Measurements from ENCODE around the gene LRRC19.
A peak's percentile ranks its signal among the peaks of the same experiment; 100 is the strongest.

Gene LRRC19

GRCh38 chr9:26955921-26956859 lies 49.3 kb downstream of the LRRC19 start, which contains the start of gene IFT74:
Gene IFT74 (plus strand): TSS chr9:26956412. CDS start chr9:26961968, 5,556 bp downstream.
- Histone ChIP-seq H3K4me3 (ENCODE audit: low read depth, low read length) (peak within 1 kb of the TSS; percentile 70), H3K36me3 (ENCODE audit: control insufficient read depth in 2 of 2, insufficient read depth in 1 of 2, low read length in 2 of 2) (no peaks in the 10 kb centered on the region), H3K9me3 (ENCODE audit: control insufficient read depth, insufficient read depth, low read depth, low read length) (no peaks in the 10 kb centered on the region), H3K4me1 (ENCODE audit: control insufficient read depth, insufficient read depth, low read length) (peaks cover 9% of the 10 kb centered on the region), H3K27ac (ENCODE audit: extremely low read depth, low read depth, low read length) (peak within 1 kb of the TSS; percentile 97)
- ChIA-PET CTCF (interaction anchor here (0.6 to 0.7 kb wide), 3 partner anchors 77 to 300 kb away, joined by 3 to 6 read pairs (median 4); no protein-coding TSS in a partner anchor), POLR2A (interaction anchor here (0.6 to 3.2 kb wide), 9 partner anchors 9 to 302 kb away, joined by 3 to 32 read pairs (median 4); partner anchors contain the start of genes CAAP1 and PLAA)
- peak; percentile 49; the same call in 1 of the 2 replicates for TF ChIP-seq ZBTB8A (tag by site-specific recombination; IDR thresholded peaks at IDR 0.05)
- TF ChIP-seq ZNF623 (tag by site-specific recombination; IDR thresholded peaks at IDR 0.05), result no peak
- TF ChIP-seq ZNF785 (tag by site-specific recombination; IDR thresholded peaks at IDR 0.05), result no peak
- peak; percentile 52; the same call in 1 of the 2 replicates for TF ChIP-seq ZXDB (tag by site-specific recombination; IDR thresholded peaks at IDR 0.05)
- TF ChIP-seq ZNF777 (tag by site-specific recombination; IDR thresholded peaks at IDR 0.05; ENCODE audit: borderline replicate concordance), result no peak
- no peak for TF ChIP-seq ZNF707 (tag by site-specific recombination; IDR thresholded peaks at IDR 0.05)
- TF ChIP-seq ZNF629 (tag by site-specific recombination; IDR thresholded peaks at IDR 0.05), result peak; percentile 17; the same call in 1 of the 2 replicates
- TF ChIP-seq SCRT2 (tag by site-specific recombination; IDR thresholded peaks at IDR 0.05), result peak; percentile 52
- TF ChIP-seq ZNF341 (tag by site-specific recombination; IDR thresholded peaks at IDR 0.05; ENCODE audit: low read depth), result peak; percentile 71
- no peak for TF ChIP-seq ZNF140 (tag by site-specific recombination; IDR thresholded peaks at IDR 0.05)
- TF ChIP-seq ZNF366 (tag by site-specific recombination; conservative IDR thresholded peaks at IDR 0.05), result peak; percentile 89
- TF ChIP-seq ZNF280D (tag by site-specific recombination; IDR thresholded peaks at IDR 0.05), result no peak
- TF ChIP-seq GFI1B (tag by site-specific recombination; IDR thresholded peaks at IDR 0.05), result no peak
- TF ChIP-seq HIC1 (tag by site-specific recombination; IDR thresholded peaks at IDR 0.05), result no peak
- TF ChIP-seq ZNF324 (tag by site-specific recombination; IDR thresholded peaks at IDR 0.05), result no peak
- no peak for TF ChIP-seq ZNF184 (tag by site-specific recombination; IDR thresholded peaks at IDR 0.05)
- TF ChIP-seq ZNF394 (tag by site-specific recombination; IDR thresholded peaks at IDR 0.05; ENCODE audit: borderline replicate concordance), result no peak
- TF ChIP-seq SP7 (tag by site-specific recombination; IDR thresholded peaks at IDR 0.05), result 0 out of 2 replicates have a peak, but pooled peaks have one; percentile 32
- TF ChIP-seq ZNF670 (tag by site-specific recombination; IDR thresholded peaks at IDR 0.05; ENCODE audit: low read depth), result no peak
- TF ChIP-seq PRDM1 (tag by site-specific recombination; IDR thresholded peaks at IDR 0.05), result peak; percentile 48; the same call in 1 of the 2 replicates
- no peak for TF ChIP-seq ZNF544 (tag by site-specific recombination; IDR thresholded peaks at IDR 0.05)
- TF ChIP-seq, protein P1, sequence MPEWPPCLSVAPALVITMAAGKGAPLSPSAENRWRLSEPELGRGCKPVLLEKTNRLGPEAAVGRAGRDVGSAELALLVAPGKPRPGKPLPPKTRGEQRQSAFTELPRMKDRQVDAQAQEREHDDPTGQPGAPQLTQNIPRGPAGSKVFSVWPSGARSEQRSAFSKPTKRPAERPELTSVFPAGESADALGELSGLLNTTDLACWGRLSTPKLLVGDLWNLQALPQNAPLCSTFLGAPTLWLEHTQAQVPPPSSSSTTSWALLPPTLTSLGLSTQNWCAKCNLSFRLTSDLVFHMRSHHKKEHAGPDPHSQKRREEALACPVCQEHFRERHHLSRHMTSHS (tag by site-specific recombination; IDR thresholded peaks at IDR 0.05), result no peak
- no peak for TF ChIP-seq HOXC10 (CRISPR knock-in tag; IDR thresholded peaks at IDR 0.05)
- no peak for TF ChIP-seq ZNF202 (tag by site-specific recombination; IDR thresholded peaks at IDR 0.05; ENCODE audit: borderline replicate concordance)
- TF ChIP-seq ZNF701 (tag by site-specific recombination; IDR thresholded peaks at IDR 0.05), result no peak
- TF ChIP-seq ZBTB21 (tag by site-specific recombination; IDR thresholded peaks at IDR 0.05), result no peak
- TF ChIP-seq ZNF274 (IDR thresholded peaks at IDR 0.05; ENCODE audit: low read length), result no peak
- TF ChIP-seq ZNF274 (tag by site-specific recombination; IDR thresholded peaks at IDR 0.05; ENCODE audit: borderline replicate concordance), result no peak
- TF ChIP-seq GLIS2 (tag by site-specific recombination; IDR thresholded peaks at IDR 0.05), result peak; percentile 80
- TF ChIP-seq ZNF48 (tag by site-specific recombination; IDR thresholded peaks at IDR 0.05), result no peak
- no peak for TF ChIP-seq BCL11B (tag by site-specific recombination; IDR thresholded peaks at IDR 0.05; ENCODE audit: low read depth)
- no peak for TF ChIP-seq ZNF132 (tag by site-specific recombination; IDR thresholded peaks at IDR 0.05; ENCODE audit: borderline replicate concordance)
- TF ChIP-seq ZNF266 (tag by site-specific recombination; IDR thresholded peaks at IDR 0.05; ENCODE audit: low read depth), result no peak

All from HEK293 (cell line).